HepG2 (cell line): ENCODE results near the gene PARVA. TPM values are rescaled to one million over a fixed set of nuclear protein-coding genes. Genes with fewer than 3 reads are reported as not detected.
A peak's percentile ranks its signal among the peaks of the same experiment; 100 is the strongest.

Source experiments
- AGO2 ChIP-seq: fragments of 200-400 bp; formaldehyde crosslinking; optimal IDR thresholded peaks from 2 replicates; pipeline ENCODE3; 2017; ENCODE audit warnings: mild to moderate bottlenecking, low read depth, low read length, moderate library complexity
- CAMTA2 ChIP-seq: sonication (generic); formaldehyde crosslinking; IDR thresholded peaks from 2 replicates; pipeline ENCODE4 v1.4.0; 2020; ENCODE audit warnings: mild to moderate bottlenecking, missing genetic modification reagents, borderline replicate concordance
- CBX1 ChIP-seq: IDR thresholded peaks from one replicate; pipeline ENCODE4 v1.6.1; 2016; ENCODE audit warnings: antibody characterized with exemption, low read depth
- DNMT3B ChIP-seq: conservative IDR thresholded peaks from 2 replicates; pipeline ENCODE4 v1.6.1; 2016; ENCODE audit warnings: missing biosample characterization, control low read depth
- FOXO1 ChIP-seq: sonication (generic); formaldehyde crosslinking; IDR thresholded peaks from 2 replicates; pipeline ENCODE4 v1.4.0; 2020; ENCODE audit warnings: missing genetic modification reagents
- FOXP1 ChIP-seq, 2 experiments: fragments of 450-650 bp in 1 of 2; IDR thresholded peaks; 2 replicates each; pipeline ENCODE4 v1.6.1; 2017 to 2018; ENCODE audit warnings: antibody characterized with exemption in 1 of 2
- LCORL ChIP-seq, 2 experiments: fragments of 450-650 bp in 1 of 2; sonication (generic) in 1 of 2; formaldehyde crosslinking in 1 of 2; IDR thresholded peaks; 2 replicates each; pipeline versions ENCODE4 v1.5.0 to v1.6.1; 2017 to 2020; ENCODE audit warnings: antibody characterized with exemption in 1 of 2, missing genetic modification reagents in 1 of 2
- MTF2 ChIP-seq: sonication (generic); formaldehyde crosslinking; IDR thresholded peaks from 2 replicates; pipeline ENCODE4 v1.5.0; 2020; ENCODE audit warnings: missing genetic modification reagents, borderline replicate concordance
- NCOA1 ChIP-seq: sonication (generic); formaldehyde crosslinking; IDR thresholded peaks from 2 replicates; pipeline ENCODE4 v1.9.0; 2021; ENCODE audit warnings: missing genetic modification reagents
- POLR2G ChIP-seq: fragments of 200-400 bp; formaldehyde crosslinking; IDR thresholded peaks from 2 replicates; pipeline ENCODE4 v1.6.1; 2018; ENCODE audit warnings: mild to moderate bottlenecking, low read depth, low read length, moderate library complexity
- REPIN1 ChIP-seq: sonication (generic); formaldehyde crosslinking; IDR thresholded peaks from 2 replicates; pipeline ENCODE4 v1.8.0; 2022; ENCODE audit warnings: missing genetic modification reagents, low read depth, mild to moderate bottlenecking, borderline replicate concordance
- SMAD1 ChIP-seq: sonication (generic); formaldehyde crosslinking; IDR thresholded peaks from 2 replicates; pipeline ENCODE4 v1.4.0; 2020; ENCODE audit warnings: missing genetic modification reagents, low read depth, mild to moderate bottlenecking, borderline replicate concordance
- SRSF1 ChIP-seq: fragments of 200-400 bp; formaldehyde crosslinking; optimal IDR thresholded peaks from 2 replicates; pipeline ENCODE3; 2017; ENCODE audit warnings: mild to moderate bottlenecking, low read depth, low read length, moderate library complexity
- ZNF121 ChIP-seq: sonication (generic); formaldehyde crosslinking; IDR thresholded peaks from 2 replicates; pipeline ENCODE4 v1.5.0; 2020; ENCODE audit warnings: mild to moderate bottlenecking, missing genetic modification reagents
- ZNF546 ChIP-seq: sonication (generic); formaldehyde crosslinking; conservative IDR thresholded peaks from 2 replicates; pipeline ENCODE4 v1.8.1; 2023; ENCODE audit warnings: mild to moderate bottlenecking, missing genetic modification reagents
- ZNF772 ChIP-seq: sonication (generic); formaldehyde crosslinking; IDR thresholded peaks from 2 replicates; pipeline ENCODE4 v1.5.0; 2020; ENCODE audit warnings: mild to moderate bottlenecking, missing genetic modification reagents
- ZNF839 ChIP-seq: sonication (generic); formaldehyde crosslinking; IDR thresholded peaks from 2 replicates; pipeline ENCODE4 v1.4.0; 2020; ENCODE audit warnings: missing genetic modification reagents, mild to moderate bottlenecking, borderline replicate concordance
- polyA plus RNA-seq, 8 experiments: library from polyadenylated mRNA; depleted of rRNA in 3 of 8; stranded (reverse) in 7 of 8; unstranded in 1 of 8; fragments of >200 nt; fragmentation: Illumina TruSeq in 4 of 8; extraction: Trizol in 4 of 8; gene quantifications; 2 replicates each; pipeline versions ENCODE4 v1.2.1 to v1.2.3, GENCODE V29; 2011 to 2016; ENCODE audit warnings: low read depth in 4 of 8, missing spikeins in 1 of 8, mixed read lengths in 1 of 8; ENCODE audit not compliant: insufficient read depth in 1 of 8
- total RNA-seq, 5 experiments: library from RNA; depleted of rRNA; stranded (reverse); fragments of >200 nt; fragmentation: Illumina TruSeq; extraction: Trizol; gene quantifications; 2 replicates each; pipeline ENCODE4 v1.2.3, GENCODE V29; 2016; ENCODE audit warnings: low read depth in 1 of 5
- TF ChIP-seq, protein P1 (sequence below): sonication (generic); formaldehyde crosslinking; IDR thresholded peaks from 2 replicates; pipeline ENCODE4 v1.5.0; 2020; ENCODE audit warnings: mild to moderate bottlenecking, low read depth, missing genetic modification reagents, borderline replicate concordance
- TF ChIP-seq, protein P2 (sequence below): sonication (generic); formaldehyde crosslinking; IDR thresholded peaks from 2 replicates; pipeline ENCODE4 v1.5.1; 2020; ENCODE audit warnings: mild to moderate bottlenecking, missing genetic modification reagents, moderate library complexity
- TF ChIP-seq, protein P3 (sequence below): sonication (generic); formaldehyde crosslinking; IDR thresholded peaks from 2 replicates; pipeline ENCODE4 v1.4.0; 2020; ENCODE audit warnings: mild to moderate bottlenecking, missing genetic modification reagents, borderline replicate concordance

The PARVA gene
- total and polyA plus RNA-seq, 2 of the 13 experiments (the other 11 are each of a cell fraction or from before 2014, with no cell fraction given) = 5.9 to 9.1 TPM

DNA sequence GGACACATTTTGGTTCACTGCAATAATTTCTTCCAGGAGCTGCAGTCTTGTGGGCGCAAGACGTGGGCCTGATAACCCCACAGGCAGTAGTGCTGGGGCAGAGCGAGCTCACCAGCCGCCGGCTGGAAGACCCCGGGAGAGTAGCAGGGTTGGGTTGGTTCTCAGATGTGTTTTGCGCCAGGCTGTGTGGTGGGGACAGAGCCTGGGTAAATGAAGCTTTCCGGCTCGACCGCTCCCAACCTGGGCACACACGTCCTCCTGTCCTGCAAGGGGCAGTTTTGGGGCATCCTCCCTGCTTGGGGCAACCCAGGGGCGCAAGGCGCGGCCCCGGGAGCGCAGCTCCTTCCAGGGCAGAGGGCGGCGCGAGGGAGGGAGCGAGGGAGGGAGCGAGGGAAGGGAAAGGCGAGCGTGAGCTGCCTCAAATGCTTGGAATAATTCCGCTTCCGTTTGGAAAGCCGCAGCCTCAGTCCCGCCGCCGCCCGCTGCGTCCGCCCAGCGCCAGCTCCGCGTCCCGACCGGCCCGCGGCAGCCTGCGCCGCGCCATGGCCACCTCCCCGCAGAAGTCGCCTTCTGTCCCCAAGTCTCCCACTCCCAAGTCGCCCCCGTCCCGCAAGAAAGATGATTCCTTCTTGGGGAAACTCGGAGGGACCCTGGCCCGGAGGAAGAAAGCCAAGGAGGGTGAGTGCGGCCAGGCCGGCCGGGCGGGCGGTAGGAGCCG lies at the start of gene PARVA (continued):
- TF ChIP-seq NCOA1 (CRISPR knock-in tag) (peak; percentile 79; the same call in 1 of the 2 replicates), ZNF839 (CRISPR knock-in tag) (peak; percentile 65; the same call in 1 of the 2 replicates), POLR2G (peak; percentile 79; the same call in 1 of the 2 replicates), CAMTA2 (CRISPR knock-in tag) (no peak), ZNF546 (no peak), SMAD1 (CRISPR knock-in tag) (no peak), ZNF772 (peak; percentile 33; the same call in 1 of the 2 replicates), MTF2 (CRISPR knock-in tag) (0 out of 2 replicates have a peak, but pooled peaks have one; percentile 15), FOXO1 (CRISPR knock-in tag) (no peak), AGO2 (peak; percentile 79), LCORL (IDR thresholded peaks at IDR 0.05) (no peak), LCORL (CRISPR knock-in tag; IDR thresholded peaks at IDR 0.05) (no peak; the same call in 1 of the 2 replicates), CBX1 (no peak), FOXP1 (IDR thresholded peaks at IDR 0.05) (no peak), FOXP1 (CRISPR knock-in tag; IDR thresholded peaks at IDR 0.05) (no peak), DNMT3B (no peak), ZNF121 (CRISPR knock-in tag) (no peak), REPIN1 (CRISPR knock-in tag) (0 out of 2 replicates have a peak, but pooled peaks have one; percentile 43), SRSF1 (peak; percentile 38)
- TF ChIP-seq, protein P1, sequence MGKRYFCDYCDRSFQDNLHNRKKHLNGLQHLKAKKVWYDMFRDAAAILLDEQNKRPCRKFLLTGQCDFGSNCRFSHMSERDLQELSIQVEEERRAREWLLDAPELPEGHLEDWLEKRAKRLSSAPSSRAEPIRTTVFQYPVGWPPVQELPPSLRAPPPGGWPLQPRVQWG = no peak
- TF ChIP-seq, protein P2, sequence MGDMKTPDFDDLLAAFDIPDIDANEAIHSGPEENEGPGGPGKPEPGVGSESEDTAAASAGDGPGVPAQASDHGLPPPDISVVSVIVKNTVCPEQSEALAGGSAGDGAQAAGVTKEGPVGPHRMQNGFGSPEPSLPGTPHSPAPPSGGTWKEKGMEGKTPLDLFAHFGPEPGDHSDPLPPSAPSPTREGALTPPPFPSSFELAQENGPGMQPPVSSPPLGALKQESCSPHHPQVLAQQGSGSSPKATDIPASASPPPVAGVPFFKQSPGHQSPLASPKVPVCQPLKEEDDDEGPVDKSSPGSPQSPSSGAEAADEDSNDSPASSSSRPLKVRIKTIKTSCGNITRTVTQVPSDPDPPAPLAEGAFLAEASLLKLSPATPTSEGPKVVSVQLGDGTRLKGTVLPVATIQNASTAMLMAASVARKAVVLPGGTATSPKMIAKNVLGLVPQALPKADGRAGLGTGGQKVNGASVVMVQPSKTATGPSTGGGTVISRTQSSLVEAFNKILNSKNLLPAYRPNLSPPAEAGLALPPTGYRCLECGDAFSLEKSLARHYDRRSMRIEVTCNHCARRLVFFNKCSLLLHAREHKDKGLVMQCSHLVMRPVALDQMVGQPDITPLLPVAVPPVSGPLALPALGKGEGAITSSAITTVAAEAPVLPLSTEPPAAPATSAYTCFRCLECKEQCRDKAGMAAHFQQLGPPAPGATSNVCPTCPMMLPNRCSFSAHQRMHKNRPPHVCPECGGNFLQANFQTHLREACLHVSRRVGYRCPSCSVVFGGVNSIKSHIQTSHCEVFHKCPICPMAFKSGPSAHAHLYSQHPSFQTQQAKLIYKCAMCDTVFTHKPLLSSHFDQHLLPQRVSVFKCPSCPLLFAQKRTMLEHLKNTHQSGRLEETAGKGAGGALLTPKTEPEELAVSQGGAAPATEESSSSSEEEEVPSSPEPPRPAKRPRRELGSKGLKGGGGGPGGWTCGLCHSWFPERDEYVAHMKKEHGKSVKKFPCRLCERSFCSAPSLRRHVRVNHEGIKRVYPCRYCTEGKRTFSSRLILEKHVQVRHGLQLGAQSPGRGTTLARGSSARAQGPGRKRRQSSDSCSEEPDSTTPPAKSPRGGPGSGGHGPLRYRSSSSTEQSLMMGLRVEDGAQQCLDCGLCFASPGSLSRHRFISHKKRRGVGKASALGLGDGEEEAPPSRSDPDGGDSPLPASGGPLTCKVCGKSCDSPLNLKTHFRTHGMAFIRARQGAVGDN = peak; percentile 54
- TF ChIP-seq, protein P3, sequence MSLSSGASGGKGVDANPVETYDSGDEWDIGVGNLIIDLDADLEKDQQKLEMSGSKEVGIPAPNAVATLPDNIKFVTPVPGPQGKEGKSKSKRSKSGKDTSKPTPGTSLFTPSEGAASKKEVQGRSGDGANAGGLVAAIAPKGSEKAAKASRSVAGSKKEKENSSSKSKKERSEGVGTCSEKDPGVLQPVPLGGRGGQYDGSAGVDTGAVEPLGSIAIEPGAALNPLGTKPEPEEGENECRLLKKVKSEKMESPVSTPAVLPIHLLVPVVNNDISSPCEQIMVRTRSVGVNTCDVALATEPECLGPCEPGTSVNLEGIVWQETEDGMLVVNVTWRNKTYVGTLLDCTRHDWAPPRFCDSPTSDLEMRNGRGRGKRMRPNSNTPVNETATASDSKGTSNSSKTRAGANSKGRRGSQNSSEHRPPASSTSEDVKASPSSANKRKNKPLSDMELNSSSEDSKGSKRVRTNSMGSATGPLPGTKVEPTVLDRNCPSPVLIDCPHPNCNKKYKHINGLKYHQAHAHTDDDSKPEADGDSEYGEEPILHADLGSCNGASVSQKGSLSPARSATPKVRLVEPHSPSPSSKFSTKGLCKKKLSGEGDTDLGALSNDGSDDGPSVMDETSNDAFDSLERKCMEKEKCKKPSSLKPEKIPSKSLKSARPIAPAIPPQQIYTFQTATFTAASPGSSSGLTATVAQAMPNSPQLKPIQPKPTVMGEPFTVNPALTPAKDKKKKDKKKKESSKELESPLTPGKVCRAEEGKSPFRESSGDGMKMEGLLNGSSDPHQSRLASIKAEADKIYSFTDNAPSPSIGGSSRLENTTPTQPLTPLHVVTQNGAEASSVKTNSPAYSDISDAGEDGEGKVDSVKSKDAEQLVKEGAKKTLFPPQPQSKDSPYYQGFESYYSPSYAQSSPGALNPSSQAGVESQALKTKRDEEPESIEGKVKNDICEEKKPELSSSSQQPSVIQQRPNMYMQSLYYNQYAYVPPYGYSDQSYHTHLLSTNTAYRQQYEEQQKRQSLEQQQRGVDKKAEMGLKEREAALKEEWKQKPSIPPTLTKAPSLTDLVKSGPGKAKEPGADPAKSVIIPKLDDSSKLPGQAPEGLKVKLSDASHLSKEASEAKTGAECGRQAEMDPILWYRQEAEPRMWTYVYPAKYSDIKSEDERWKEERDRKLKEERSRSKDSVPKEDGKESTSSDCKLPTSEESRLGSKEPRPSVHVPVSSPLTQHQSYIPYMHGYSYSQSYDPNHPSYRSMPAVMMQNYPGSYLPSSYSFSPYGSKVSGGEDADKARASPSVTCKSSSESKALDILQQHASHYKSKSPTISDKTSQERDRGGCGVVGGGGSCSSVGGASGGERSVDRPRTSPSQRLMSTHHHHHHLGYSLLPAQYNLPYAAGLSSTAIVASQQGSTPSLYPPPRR (CRISPR knock-in tag) = no peak
